ENCODE data around the gene DYNLT2B.

DNA sequence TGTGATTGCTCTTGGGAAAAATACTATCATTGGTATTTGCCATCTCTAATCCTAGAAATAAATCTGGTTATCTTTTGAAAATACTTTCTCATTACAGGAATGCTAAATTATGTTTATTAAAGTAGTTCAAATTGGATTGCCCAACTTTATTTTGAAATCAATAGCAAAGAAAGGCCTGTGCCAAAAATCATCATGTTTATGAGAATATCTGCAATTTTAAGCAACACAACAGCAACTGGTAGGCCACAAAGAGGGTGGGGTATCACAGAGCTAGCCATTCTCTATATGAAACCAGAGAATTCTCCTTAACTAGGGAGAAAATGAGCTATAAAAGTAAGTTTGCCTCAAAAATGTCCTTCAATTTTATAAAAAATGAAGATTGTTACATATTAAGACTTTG is 32.0 kb upstream of the DYNLT2B start:
- TF ChIP-seq EZH2phosphoT487 (IDR thresholded peaks at IDR 0.05; ENCODE audit: insufficient read depth, low read depth) (no peak), EZH2 (IDR thresholded peaks at IDR 0.05; ENCODE audit: insufficient read depth, poor library complexity, severe bottlenecking) (no peak)
